ENCODE results near the gene CLCN3.
"Not testable (repeated sequence)": the region's sequence is repeated elsewhere in the genome, so short reads cannot be mapped to it uniquely, and the experiment has no call there.

CLCN3 gene

DNA sequence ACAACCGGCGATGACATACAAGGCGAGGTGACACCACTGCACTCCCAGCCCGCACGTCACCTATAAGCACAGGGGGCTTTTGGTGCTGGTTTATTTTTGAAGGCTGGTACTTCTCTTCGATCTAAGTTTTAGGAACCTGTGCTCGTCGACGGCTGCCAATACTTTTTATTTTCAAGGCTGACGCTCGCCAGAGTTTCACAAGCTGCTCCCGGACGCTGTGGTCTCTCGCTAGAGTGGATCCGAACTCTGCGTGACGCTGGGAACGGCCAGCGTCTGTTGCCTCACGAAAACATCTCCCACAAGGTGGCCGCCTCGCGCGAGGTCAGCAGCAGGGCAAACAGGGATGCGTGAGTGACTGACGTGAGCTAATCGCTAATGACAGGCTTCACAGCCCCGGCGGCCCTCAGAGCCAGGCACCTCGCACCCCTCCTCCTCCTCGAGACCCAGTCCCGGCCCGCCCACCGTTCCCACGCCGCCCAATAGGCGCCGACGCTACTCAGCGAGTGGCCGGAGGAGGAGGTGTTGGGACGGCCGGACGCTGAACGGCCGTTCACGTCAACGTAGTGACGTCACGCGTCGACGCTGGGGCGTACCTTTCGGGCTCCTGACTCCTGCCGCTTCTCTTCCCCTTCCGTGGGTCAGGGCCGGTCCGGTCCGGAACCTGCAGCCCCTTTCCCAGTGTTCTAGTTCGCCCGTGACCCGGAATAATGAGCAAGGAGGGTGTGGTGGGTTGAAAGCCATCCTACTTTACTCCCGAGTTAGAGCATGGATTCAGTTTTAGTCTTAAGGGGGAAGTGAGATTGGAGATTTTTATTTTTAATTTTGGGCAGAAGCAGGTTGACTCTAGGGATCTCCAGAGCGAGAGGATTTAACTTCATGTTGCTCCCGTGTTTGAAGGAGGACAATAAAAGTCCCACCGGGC lies at the start of gene CLCN3:
Gene CLCN3 (plus strand): TSS at position 621 of the 922 bp plus-strand sequence. CDS start 15,351 bp downstream, outside the sequence.
- DNase-seq = peak; percentile 70 to 87

DNA sequence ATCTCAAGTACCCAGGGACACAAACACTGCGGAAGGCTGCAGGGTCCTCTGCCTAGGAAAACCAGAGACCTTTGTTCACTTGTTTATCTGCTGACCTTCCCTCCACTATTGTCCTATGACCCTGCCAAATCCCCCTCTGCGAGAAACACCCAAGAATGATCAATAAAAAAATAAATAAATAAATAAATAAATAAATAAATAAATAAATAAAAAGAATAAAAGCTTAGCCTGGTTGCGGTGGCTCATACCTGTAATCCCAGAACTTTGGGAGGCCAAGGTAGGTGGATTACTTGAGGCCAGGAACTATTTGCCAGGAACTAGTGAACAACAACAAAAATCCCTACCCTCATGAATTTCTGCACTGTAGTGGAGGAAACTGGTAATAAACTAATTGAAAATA lies 49.4 kb upstream of the CLCN3 start:
- DNase-seq = not testable (repeated sequence)

DNA sequence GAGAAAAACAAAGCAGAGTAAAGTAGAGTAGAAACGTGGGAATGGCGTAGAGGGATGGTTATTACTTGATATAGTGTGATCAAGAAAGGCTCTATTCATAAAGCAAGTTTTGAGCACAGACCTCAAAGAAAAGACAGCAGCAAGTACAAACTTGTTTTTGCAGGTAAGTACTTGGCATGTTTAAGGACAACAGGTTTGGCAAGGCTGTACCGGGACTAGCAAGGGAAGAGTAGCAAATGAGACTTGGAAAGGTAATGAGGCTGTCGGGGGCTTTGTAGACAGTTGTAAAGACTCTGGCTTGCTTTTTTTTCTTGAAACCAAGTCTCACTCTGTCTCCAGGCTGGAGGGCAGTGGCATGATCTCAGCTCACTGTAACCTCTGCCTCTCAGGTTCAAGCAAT lies 48.9 kb upstream of the CLCN3 start:
- DNase-seq = no peak

DNA sequence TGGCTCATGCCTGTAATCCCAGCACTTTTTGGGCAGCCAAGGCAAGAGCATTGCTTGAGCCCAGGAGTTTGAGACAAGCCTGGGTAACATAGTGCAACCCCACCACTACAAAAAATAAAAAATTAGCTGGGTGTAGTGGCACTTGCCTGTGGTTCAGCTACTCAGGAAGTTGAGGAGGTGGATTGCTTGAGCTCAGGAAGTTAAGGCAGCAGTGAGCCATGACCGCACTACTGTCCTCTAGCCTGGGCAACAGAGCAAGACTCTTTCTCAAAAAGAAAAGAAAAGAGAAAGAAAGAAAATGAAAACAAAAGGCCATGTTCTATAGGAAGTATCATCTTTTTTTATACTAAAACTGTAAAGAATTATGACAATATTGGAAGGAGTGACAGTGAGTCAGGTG lies 46.5 kb upstream of the CLCN3 start:
- no peak for DNase-seq

DNA sequence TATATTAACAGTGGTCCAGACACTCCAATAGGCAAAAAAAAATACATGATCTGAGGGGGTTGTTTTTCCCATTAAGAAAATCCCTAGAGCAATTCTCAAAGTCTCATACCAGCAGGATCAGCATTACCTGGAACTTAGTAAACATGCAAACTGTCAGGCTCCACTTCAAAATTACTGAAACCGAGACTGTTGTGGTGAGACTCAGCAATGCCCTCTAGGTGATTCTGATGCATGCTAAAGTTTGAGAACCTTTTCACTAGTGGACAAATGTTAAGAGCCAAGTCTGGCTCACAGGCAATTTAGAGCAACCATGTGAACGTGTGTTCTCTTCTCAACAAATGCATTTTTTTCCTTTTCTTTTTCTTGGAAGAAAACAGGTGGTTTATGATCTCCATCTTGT lies 38.2 kb upstream of the CLCN3 start:
- DNase-seq = no peak

DNA sequence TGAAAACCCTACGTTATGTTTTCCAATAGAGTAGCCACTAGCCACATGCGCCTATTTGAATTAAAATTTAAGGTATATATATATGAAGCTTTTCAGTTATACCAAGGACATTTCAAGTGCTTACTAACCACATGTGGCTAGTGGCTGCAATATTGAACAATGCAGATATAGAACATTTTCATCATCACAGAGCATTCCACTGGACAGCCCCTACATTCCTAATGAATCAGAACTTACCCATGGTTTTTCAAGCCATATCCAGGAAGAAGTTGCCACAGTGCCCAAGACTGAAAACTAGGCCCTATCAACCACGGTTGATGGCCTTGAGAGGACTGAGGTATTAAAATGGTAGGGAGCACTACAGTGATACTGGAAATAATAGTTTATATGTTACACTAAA lies 37.7 kb upstream of the CLCN3 start:
- DNase-seq = no peak

DNA sequence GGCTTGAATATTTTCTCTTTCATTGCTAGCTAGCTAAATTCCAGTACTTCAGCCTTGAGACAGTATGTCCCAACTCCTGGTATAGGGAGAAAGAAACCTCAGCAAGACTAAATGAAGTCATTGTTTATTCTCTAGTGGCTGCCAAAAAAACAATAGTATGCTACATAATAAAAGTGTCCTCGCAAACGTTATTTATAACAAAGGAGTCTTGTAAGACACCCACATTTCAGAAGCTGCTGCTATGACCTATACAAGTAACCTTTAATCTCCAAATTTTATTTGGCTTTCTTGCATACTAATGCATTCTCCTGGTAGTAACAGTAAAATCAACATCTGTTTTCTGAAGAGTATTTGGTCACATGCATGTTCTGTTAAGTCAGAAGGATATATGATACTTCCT lies 36.8 kb upstream of the CLCN3 start:
- no peak for DNase-seq

DNA sequence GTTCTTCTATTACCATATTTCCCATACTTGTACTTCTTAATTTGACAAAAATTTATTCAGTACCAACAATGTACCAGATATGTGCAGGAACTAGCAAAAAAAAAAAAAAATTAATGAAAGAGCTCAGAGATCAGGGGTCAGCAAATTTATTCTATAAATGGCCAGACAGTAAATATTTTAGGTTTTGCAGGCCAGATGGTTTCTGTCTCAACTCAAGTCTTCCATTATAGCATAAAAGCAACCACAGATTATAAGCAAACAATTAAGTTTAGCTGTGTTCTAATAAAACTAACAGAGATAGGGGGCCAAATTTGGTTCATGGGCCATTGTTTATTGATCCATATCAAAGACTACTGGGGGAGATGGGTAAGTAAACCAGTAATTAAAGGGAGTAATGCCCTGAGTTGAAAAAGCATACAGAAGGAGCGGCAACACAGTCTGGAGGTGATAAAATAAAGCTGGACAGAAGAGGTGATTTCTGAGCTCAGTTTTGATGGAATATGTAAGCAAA lies 27.3 kb upstream of the CLCN3 start:
- no peak for DNase-seq

DNA sequence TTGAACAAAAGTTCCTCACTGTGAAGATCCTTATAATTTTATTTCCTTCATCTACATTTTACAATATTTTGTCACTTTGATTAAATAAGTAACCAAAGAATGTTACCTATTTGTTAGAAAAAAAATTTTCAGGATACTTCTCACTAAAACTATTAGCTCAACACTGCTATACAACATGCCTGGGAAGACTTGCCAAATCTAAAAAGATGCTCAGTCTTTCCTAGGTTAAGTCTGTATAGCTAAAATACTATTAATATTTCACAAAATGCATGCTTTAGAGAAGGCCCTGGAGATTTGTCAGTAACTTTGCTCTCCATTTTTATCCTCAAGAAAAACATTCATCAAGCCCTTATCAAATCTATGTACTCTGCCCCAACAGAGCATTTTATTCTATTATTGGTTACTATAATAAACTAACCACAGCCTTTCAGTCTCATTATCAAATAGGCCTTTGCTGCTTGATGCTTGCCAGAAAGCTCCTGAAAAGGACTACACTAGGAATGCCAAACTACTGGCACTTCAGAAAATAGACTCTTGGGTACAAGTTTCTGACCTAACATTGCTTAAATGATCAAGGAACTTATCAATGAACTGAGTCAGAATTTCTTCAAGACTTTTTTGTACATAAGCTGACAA lies 25.7 kb upstream of the CLCN3 start:
- no peak for DNase-seq

DNA sequence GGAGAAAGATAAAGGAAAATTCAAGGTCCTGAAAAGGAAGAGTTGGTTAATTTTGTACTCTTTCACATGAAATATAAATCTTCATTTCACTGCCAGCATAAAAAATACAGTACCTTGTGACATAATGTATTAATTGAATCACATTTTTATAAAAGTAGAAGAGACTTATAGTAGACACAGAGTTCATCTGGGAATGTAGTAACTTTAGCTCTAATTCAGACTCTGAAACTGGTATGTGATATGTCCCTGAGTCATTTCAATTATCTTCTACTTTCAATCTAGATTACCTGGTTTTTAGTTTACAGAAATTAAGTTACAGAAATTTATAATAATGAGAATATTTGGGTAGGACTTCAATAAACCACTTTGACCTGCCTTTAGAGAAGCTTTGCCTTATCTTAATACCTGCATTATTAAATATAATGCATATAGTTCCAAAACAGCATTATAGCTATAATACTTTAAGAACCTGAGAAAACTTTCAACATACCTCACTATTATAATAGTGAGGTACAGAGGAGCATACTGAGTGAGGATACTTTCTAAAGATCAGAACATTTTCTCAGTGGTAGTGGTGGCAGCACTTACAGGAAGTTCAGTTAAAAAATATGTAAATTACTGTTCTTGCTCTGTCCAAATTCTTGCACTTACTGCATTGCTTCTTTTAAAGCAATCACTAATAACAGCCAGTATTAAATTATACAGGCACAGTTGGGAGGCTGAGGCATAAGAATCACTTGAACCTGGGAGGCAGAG lies 19.2 kb upstream of the CLCN3 start:
- DNase-seq = no peak

DNA sequence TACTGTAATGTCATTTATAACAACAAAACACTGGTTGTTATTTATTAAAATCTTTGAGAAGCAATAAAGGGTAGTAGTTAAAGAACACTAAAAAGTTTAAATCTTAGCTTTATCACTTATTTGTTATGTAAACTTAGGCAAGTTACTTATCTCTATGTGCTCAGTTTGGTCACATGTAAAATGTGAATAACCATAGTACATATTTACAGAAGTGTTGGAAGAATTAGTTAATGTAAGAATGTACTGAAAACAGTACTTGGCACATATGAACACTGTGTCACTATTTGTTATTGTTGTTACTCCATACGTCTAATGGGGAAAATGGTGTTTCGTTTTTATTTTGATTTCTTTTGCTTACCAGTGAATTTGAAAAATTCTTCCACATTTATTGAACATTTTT lies 17.1 kb upstream of the CLCN3 start:
- no peak for DNase-seq

DNA sequence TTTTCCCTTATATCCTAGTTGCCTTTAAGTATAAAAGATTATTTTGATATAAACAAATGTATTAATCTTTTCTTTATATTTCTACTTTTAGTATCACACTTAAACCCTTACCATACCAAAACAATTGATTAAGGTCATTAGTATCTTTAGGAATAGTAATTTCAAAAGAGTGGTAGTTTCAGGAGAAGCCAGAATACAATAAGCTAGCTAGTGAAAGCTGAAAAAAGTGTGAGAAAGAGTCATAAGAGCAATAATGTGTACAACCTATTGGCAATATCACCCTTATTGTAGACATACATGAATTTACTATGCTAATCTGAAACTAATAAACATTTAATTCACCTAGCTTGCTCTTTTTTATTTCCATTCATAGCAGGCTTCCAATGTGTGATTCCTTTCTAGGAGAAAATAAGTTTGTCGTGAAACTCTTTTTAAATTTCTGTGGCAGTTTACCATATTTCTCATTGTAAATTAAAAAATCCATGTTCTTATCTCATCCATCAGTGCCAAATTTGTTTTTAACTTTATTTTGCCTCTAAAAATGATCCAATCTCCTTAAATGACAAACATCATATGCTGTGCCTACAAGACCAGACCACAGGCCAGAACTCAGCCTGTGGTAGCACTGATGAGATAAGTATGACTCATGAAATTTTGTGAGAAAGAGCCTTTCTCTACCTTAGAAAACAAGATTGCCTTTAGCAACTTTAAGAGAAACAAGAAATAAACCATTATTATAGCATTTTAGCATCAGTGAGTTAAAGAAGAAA lies 16.1 kb upstream of the CLCN3 start:
- no peak for DNase-seq

DNA sequence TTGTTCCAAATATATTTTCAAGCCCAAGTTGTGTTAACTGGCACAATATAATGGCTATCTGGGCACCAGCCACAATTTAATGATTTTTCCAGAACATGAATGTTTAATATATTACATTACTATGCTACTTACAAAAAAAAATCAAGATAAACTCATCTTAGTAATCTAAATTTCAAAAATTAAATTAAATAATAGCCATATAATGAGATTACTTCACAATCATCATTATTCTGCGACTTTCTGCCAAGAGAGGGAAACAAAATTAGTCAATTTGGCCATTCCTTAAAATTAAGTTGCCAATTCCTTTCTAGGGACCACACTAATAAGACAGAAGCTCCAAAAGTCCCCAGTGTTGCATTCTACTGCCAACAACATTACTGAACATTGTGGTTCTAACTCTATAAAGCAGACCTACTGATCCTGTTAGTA lies 15.5 kb upstream of the CLCN3 start:
- DNase-seq = no peak

DNA sequence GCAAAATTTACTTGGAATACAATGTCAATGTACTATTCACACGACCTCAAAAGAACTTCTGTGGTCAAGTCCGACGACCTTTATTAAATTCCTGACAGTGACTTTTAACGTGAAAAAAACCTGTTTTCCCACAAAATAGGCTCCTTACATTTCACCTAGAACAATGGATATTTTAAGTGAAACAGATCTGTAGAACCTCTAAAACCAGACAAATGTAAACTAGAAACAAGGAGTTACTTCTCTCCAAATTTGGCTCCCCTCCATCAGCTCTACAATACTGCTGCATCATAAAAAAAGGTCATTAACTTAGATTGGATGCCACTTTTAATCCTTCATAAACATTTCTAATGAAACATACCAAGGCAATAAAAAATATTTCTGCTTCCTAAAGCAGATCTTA lies 9.2 kb upstream of the CLCN3 start:
- no peak for DNase-seq

DNA sequence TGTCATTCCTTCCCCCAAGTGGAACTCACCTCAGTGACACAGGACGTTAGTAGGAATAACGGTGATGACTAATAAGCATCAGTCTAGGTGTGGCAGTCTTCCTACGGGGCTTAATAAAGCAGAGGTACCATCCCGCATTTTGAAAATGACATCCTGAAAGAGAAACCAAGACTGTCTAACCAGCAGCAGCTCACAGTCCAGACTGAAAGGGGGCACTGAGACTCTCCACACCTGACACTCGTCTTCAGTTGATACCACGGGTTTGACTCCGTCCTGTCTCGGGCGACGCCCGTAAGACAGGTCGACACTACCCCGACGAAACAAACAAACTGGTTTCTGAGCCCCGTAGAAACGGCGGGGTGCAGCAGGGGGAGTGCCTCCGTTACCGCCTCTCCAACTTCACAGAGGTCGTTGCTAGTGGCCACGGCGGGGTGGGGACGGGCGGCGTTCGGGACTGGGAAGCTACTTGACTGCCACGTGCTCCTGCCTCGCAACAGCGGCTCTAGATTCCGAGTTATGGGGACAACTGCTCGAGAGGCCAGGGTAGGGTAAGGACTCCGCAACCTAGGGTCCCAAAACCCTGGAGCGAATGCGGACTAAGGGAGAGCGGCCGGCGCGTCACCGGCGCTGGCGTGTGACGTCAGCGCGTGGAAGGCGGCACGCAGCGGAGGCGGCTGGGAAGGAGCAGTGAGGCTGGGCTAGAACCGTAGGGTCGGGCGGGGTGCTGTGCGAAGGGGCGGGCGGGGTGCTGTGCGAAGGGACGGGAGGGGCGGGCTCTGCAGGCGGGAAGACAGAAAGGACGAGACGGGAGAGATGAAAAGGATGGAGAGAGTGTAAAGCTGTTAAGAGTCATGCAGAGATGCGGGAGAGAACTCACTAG lies 8.1 kb upstream of the CLCN3 start, which contains the start of gene NEK1:
Gene NEK1 (minus strand): TSS at position 593 of the 880 bp plus-strand sequence. CDS start 9,953 bp downstream, outside the sequence.
- DNase-seq = peak; percentile 49 to 78

DNA sequence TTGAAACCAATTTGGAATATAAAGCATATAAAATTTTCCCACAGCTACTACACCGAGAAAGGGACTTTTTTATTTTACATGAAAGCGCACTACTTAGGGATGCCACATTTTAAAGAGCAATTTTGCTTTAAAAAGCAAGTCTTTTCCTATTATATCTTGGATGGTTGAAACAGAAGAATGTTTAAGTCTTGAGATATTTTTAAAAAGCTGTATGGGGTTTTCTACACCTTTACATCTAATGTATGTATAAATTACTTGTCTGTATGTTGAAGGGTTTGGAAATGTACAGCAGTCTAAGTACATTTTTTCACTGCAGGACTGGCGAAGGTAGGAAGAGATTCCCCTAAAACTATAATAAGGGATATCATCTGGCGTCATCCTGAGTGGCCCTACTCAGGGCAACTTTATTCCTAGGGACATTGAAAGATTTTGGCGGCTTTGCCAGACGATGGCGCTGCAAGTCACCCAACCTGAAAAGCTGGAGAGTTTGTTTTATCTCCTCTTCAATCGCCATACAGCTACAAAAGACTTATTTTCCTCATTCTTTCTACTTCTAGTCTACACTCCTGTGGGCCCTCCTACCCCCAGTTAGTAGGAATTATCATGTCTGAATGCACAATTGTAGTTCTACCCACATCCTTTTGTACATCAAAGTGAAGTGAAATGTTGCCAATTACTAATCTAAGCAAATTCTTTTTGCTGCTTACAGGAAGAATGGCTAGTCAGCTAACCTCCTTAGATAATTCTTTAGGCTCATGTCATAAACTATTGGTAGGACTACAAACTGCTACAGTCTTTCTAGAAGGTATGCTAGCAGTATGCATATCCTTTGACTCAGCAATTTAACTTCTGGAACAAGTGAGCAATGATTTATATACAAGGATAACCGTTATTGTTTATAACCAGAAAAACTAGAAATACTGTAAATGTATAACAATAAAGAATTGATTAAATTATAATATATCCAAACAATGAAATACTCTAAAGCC lies 7.2 kb upstream of the CLCN3 start:
- DNase-seq = peak; percentile 13

DNA sequence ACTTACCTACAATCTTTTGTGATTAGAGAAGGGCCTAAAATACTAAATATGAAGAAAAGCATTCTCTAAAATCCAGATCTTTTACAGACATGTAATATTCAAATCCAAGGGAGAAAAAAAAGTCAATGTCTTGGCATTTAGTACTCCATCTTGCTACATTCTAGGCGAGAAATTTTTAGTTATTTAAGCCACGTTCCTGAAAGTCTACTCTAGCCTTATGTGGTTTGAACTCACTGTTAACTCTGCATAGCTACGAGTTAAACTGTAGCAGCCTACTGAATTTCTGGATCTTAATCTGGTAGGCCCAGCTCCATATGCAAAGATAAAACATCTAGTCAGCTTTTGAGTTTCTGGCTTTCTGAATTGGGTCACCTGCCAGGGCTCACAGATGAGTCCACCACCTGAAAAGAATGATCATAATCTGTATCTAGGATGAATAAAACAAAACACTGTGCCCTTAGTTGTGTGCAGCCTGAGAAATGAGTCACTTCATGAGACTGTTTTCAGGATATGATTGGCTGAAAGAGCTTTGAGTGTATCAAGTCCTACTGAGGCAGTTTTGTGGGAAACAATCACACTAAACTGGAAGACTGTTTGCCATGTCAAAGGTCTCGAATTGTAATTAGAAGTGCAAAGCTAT lies 4.8 kb upstream of the CLCN3 start:
- DNase-seq = no peak

DNA sequence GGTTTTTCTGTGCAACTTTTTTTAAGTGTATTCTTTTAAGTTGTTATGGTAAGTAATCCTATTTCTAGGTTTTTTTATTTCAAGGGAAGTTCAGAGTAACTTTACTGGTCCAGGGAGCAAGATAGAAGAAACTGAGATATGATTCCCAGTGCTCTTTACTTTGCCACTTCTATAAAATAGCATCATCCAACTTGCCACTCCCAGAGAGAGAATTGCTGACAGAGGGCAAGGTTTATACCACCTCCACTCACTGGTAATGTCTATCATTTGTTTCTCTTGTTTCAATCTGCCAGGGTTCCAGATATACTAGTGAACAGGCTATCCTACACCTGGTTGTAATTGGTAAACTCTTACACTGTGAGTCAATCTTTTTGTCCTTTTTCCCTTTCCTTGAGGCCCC lies 3.5 kb upstream of the CLCN3 start:
- no peak for DNase-seq

DNA sequence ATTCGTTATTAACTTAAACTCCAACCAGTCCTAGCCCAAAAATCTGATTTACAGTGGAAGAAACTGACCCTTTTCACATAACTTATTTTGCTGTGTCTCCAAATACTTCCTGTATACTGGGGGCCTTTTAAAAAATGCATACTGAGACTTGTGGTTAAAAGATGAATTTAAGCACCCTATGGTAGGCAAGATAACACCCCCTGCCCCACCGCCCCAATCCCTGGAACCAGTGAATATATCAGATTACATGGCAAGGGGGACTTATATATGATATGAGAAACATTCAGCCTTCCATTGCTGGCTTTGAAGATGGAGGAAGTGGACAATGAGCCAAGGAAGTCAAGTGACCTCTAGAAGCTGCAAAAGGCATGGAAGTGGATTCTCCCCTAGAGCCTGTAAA lies 3.1 kb upstream of the CLCN3 start:
- no peak for DNase-seq

DNA sequence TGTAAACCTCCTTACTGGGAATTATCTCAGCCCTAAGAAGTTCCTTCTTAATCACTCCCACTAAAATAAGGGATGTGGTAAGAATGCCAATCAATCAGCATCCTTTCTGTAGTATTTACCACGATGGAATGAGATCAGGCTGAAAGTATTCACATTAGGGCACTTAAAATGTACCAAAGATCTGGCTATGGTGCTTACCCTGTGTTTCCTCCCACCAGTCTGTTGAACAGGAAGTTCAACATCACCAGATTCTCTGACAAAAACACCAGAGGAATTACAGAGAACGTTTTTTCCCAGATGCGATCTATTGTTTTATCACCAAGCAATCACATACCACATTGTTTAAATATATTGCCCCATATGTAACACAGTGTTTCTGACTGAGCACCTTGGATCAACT lies 2.1 kb upstream of the CLCN3 start:
- no peak for DNase-seq

All from NCI-H187 (cell line).